Measurements from ENCODE around the gene ZNF536.

- TF ChIP-seq POLR2A (IDR thresholded peaks at IDR 0.05) = no peak
- no peak for TF ChIP-seq CTCF (IDR thresholded peaks at IDR 0.05)
- no peak for TF ChIP-seq POLR2AphosphoS5 (IDR thresholded peaks at IDR 0.05)
- no peak for TF ChIP-seq EP300 (IDR thresholded peaks at IDR 0.05)
These were observed 171.2 kb downstream of the ZNF536 start for GRCh38 chr19:30543243-30543945.
